Right lobe of liver (tissue), 6 donors: ENCODE data around the gene CEP44. TPM values are rescaled to one million over a fixed set of nuclear protein-coding genes. Genes with fewer than 3 reads are reported as not detected.

Source experiments
- ATAC-seq, 4 donors: fragments of 200-7000 bp; cut with Tn5 transposase; one replicate each; pipeline ENCODE4 v1.9.1; 2020; ENCODE audit warnings: mild to moderate bottlenecking in 4 of 4, moderate library complexity in 4 of 4
- DNase-seq, 3 donors: peaks; one replicate each; pipeline ENCODE4 v3.0.0-alpha.2; 2020
- H3K27ac ChIP-seq, 3 donors: fragments of 200-600 bp; one replicate each; pipeline ENCODE4 v1.8.0; 2022
- H3K27me3 ChIP-seq, 2 donors: fragments of 200-600 bp; one replicate each; pipeline ENCODE4 v1.8.0; 2022
- H3K36me3 ChIP-seq, 4 donors: fragments of 200-600 bp; sonication (generic) in 1 of 4; one replicate each; pipeline versions ENCODE4 v1.5.1 to v1.8.0; 2017 to 2022; ENCODE audit warnings: control low read depth in 1 of 4
- H3K4me1 ChIP-seq, 4 donors: fragments of 200-600 bp; sonication (generic) in 1 of 4; one replicate each; pipeline versions ENCODE4 v1.5.1 to v1.8.0; 2017 to 2022; ENCODE audit warnings: control low read depth in 1 of 4
- H3K4me3 ChIP-seq, 3 donors: fragments of 200-600 bp; one replicate each; pipeline ENCODE4 v1.8.0; 2022
- H3K9me3 ChIP-seq, 4 donors: fragments of 200-600 bp; sonication (generic) in 1 of 4; one replicate each; pipeline versions ENCODE4 v1.5.1 to v1.8.0; 2017 to 2022; ENCODE audit warnings: control low read depth in 1 of 4
- POLR2A ChIP-seq: fragments of 450-650 bp; IDR thresholded peaks from one replicate; pipeline ENCODE4 v1.6.1; 2017; ENCODE audit warnings: antibody characterized with exemption, mild to moderate bottlenecking
- WGBS: methylation state at CpG from one replicate; pipeline ENCODE4 v1.1.6; 2018; ENCODE audit warnings: low coverage, low lambda C conversion rate; ENCODE audit not compliant: insufficient coverage; ENCODE audit errors: missing lambda C conversion rate; 5-methylcytosine and 5-hydroxymethylcytosine counted together
- intact Hi-C, 2 donors: fragments of 100-400 bp; cut with DNase I; formaldehyde crosslinking; loops; one replicate each; pipeline versions ENCODE4 v1.11.2 to v1.14.1; 2022
- total RNA-seq, 6 experiments: library from RNA; depleted of rRNA in 2 of 6; stranded (reverse); fragments of >200 nt in 2 of 6; fragmentation: NEBNext Ultra II Directional in 3 of 6; extraction: Animal tissue kit (Norgen Biotek cat#: 25700) in 3 of 6; gene quantifications; one replicate each; pipeline versions ENCODE4 v1.1.0 to v1.2.4, GENCODE V29; 2016 to 2023
- TF ChIP-seq, protein P1 (sequence below), 4 donors: fragments of 200-600 bp in 3 of 4; fragments of 450-650 bp in 1 of 4; IDR thresholded peaks; one replicate each; pipeline versions ENCODE4 v1.5.1 to v1.8.0; 2016 to 2022; ENCODE audit warnings: antibody characterized with exemption in 4 of 4, mild to moderate bottlenecking in 2 of 4
- donor health status: DM: no; HTN: yes; CAD: no.
- donor health status: DM: no; HTN: no; CAD: no.
- donor health status: DM: no; HTN: no; CAD: no.
- donor health status: DM: no; HTN: yes; CAD: no.
- donor health status: DM: no; HTN: yes; CAD: no.

Gene CEP44
- total RNA-seq, 6 experiments from 2014 or later = 3.8 to 9.9 (median 7.2) TPM

DNA sequence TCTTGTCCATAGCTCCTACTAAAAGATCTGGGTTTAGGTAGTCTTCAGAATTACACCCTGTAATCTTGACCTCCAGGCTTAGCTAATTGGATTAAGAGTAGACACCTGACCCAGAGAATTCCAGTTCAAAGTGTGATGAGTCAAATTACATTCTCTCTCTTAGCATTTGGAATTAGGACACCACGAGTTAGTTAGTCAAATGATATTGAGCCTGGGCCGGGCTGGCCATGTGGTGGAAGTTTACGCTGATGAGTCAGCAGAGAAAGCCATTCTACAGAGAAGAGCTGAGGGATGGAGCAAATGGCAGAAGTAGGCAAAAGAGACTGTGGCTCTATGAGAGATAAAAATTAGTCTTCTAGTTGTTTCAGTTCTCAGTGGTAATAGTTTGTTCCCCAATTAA lies 31.1 kb downstream of the CEP44 start:
- H3K27me3 ChIP-seq = no peaks in the 10 kb centered on the region
- 72% methylated on average over 3 of the region's 3 CpGs for WGBS
- peaks cover 0 to 12% (median under 1%) of the 10 kb centered on the region in 4 donors for H3K36me3 ChIP-seq
- ATAC-seq (peak in 1 of 4 donors; percentile 41), DNase-seq (no peak)
- TF ChIP-seq POLR2A = no peak
- TF ChIP-seq, protein P1, sequence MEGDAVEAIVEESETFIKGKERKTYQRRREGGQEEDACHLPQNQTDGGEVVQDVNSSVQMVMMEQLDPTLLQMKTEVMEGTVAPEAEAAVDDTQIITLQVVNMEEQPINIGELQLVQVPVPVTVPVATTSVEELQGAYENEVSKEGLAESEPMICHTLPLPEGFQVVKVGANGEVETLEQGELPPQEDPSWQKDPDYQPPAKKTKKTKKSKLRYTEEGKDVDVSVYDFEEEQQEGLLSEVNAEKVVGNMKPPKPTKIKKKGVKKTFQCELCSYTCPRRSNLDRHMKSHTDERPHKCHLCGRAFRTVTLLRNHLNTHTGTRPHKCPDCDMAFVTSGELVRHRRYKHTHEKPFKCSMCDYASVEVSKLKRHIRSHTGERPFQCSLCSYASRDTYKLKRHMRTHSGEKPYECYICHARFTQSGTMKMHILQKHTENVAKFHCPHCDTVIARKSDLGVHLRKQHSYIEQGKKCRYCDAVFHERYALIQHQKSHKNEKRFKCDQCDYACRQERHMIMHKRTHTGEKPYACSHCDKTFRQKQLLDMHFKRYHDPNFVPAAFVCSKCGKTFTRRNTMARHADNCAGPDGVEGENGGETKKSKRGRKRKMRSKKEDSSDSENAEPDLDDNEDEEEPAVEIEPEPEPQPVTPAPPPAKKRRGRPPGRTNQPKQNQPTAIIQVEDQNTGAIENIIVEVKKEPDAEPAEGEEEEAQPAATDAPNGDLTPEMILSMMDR (IDR thresholded peaks at IDR 0.05) = no peak
- no peaks in the 10 kb centered on the region for H3K4me1 ChIP-seq
- no peaks in the 10 kb centered on the region for H3K9me3 ChIP-seq
- no peak overlapping the region for H3K4me3 ChIP-seq
- intact Hi-C loops = no loop called here
- H3K27ac ChIP-seq = no peak overlapping the region

DNA sequence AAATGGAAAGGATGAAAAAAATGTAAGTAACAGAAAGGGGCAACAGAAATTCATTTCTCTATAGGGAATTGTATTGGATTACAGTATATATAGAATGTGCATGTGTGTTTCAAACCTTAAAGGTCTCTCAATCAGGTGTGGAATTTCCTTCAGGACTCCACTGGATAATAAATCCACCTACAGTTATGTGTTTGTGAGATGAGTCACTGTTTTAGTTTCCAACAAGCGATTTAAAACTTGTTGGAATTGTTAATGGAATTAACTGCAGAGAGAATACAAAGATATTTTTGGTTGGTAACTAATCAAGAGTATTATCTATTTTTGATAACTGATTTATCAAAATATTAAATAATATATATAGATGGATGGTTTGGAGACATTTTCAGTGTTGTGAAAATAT lies 32.8 kb downstream of the CEP44 start:
- DNase-seq = no peak
- 83% methylated on average over 1 of the region's 1 CpG for WGBS
- intact Hi-C loops = no loop called here

DNA sequence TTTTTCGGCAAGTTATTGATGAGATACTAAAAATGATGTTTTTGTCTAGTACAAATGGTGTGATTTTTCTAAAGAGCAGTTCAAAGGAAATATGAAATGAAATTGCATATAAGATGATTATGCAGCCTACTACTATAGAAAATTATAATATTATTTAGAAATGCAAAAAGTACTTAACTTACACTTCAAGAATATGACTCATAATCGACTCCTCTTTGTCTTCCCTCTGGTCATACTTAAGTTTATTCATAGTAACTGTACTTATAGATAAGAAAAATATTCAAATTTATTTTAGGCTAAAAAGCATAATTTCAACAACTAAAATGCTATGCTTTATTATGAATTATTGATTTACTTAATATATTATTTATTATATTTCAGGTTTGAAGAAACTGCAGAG lies 33.2 kb downstream of the CEP44 start:
- no peaks in the 10 kb centered on the region for H3K27me3 ChIP-seq
- ATAC-seq (no peak), DNase-seq (no peak)
- H3K4me3 ChIP-seq = no peak overlapping the region
- 89% methylated on average over 2 of the region's 2 CpGs for WGBS
- TF ChIP-seq, protein P1 (IDR thresholded peaks at IDR 0.05) = no peak
- TF ChIP-seq POLR2A = no peak
- intact Hi-C loops = no loop called here
- H3K4me1 ChIP-seq = no peaks in the 10 kb centered on the region
- no peak overlapping the region for H3K27ac ChIP-seq
- H3K36me3 ChIP-seq = peaks cover 0 to 7% (median 0%) of the 10 kb centered on the region in 4 donors
- H3K9me3 ChIP-seq = no peaks in the 10 kb centered on the region

More for the DNA sequence above, 32.8 kb downstream of the CEP44 start:
- Histone ChIP-seq H3K4me1 (no peaks in the 10 kb centered on the region), H3K27ac (no peak overlapping the region), H3K9me3 (no peaks in the 10 kb centered on the region), H3K27me3 (no peaks in the 10 kb centered on the region), H3K4me3 (no peak overlapping the region), H3K36me3 (peaks cover 0 to 7% (median 0%) of the 10 kb centered on the region in 4 donors)
- TF ChIP-seq, protein P1 (IDR thresholded peaks at IDR 0.05) = no peak
- no peak for TF ChIP-seq POLR2A
- no peak for ATAC-seq

DNA sequence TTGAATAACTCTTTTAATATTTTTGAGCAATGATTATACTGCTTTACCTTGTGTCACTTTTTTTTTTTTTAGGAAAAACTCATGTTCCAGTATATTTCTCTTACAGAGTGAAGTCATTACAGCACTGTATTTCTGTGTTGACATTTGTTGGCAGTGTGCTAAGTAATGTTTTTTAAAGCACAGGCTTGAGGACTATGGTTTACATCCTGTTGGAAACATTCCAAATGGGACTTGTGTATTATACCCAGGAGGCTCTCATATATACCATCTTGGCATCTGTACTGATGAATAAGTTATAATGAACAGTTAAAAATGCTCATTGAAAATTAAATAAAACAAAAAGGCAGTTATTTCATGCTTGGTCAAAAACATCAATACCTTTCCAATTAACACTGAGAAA lies 33.8 kb downstream of the CEP44 start:
- Histone ChIP-seq H3K27me3 (no peaks in the 10 kb centered on the region), H3K4me1 (no peaks in the 10 kb centered on the region), H3K36me3 (peaks cover 0 to 7% (median 0%) of the 10 kb centered on the region in 4 donors), H3K27ac (no peak overlapping the region), H3K9me3 (no peaks in the 10 kb centered on the region), H3K4me3 (no peak overlapping the region)
- ATAC-seq (no peak), DNase-seq (no peak)
- no peak for TF ChIP-seq POLR2A
- TF ChIP-seq, protein P1 (IDR thresholded peaks at IDR 0.05) = no peak
- intact Hi-C loops = no loop called here
